HG03139 (cell line): ENCODE measurements around the gene PROZ.
"Not testable (repeated sequence)": the region's sequence is repeated elsewhere in the genome, so short reads cannot be mapped to it uniquely, and the experiment has no call there.

Experiments used
- ATAC-seq: cut with Tn5 transposase; IDR thresholded peaks from one replicate; pipeline ENCODE4 v1.9.1; 2021; ENCODE audit not compliant: unreplicated experiment

PROZ gene

DNA sequence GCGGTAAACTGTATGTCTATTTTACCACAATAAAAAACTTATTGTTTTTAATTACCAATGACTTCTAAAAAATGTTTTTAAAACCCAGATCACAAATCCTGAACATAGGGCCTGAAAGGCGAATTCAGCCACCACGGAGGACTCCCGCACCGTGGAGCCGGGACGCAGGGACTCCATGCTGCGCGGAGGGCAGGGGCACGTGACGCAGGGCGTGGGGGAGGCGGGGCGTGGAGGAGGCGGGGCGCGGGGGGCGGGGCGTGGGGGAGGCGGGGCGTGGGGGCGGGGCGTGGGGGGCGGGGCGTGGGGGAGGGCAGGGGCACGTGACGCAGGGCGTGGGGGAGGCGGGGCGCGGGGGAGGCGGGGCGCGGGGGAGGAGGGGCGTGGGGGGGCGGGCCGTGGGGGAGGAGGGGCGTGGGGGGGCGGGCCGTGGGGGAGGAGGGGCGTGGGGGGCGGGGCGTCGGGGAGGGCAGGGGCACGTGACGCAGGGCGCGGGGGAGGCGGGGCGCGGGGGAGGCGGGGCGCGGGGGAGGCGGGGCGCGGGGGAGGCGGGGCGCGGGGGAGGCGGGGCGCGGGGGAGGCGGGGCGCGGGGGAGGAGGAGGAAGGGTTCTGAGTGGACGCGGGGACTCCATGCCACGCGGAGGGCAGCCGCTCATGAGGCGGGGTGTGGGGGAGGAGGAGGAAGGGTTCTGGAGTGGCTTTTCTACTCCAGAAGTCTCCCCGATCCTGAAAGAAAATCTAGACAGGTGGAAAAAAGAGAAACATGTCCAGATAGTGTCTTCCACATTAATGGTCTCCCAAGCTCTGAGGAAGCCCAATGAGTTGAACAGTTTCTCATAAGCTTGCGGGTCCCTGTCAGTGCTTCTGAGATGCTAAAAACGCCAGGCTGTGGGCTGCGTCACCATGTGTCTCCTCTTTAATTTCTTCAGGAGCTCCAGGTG, 4.4 kb upstream of the PROZ start:
- no peak for ATAC-seq

DNA sequence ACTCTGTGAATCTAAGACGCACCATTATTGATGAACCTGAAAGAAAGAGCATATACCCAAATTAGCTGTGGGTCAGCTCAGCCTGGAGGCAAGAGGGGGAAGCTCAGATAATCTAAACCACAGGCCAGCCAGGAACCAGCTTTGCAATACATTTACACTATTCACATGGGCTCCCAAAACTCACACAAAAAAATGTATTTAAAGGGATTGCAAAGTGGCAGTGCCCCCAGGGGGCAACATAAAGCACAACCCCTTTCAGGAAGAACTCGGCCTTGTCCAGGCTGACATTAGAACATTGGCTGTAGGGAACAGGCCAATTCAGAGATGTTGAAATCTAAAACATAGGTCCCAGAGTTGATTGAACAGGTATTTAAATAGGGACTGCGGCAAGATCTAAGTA, 3.2 kb upstream of the PROZ start:
- ATAC-seq, result no peak

DNA sequence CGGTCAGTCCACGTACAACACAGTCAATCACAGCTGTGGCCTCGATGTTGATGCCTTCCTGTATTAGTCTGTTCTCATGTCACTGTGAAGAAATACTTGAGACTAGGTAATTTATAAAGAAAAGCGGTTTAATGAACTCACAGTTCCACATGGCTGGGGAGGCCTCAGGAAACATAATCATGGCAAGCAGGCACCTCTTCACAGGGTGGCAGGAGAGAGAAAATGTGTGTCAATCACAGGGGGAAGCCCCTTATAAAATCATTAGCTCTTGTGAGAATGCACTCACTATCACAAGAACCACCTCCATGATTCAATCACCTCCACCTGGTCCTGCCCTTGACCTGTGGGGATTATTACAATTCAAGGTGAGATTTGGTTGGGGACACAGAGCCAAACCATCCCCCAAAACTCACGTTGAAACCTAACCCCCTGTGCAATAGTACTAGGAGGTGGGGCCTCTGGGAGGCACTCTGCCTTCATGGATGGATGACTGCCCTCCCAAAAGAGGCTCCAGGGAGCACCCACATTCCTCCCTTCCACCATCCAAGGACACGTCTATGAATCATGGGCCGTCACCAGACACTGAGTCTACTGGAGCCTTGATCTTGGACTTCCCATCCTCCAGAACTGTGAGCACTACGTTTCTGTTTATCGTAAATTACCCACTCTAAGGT, 2.3 kb upstream of the PROZ start:
- no peak for ATAC-seq

DNA sequence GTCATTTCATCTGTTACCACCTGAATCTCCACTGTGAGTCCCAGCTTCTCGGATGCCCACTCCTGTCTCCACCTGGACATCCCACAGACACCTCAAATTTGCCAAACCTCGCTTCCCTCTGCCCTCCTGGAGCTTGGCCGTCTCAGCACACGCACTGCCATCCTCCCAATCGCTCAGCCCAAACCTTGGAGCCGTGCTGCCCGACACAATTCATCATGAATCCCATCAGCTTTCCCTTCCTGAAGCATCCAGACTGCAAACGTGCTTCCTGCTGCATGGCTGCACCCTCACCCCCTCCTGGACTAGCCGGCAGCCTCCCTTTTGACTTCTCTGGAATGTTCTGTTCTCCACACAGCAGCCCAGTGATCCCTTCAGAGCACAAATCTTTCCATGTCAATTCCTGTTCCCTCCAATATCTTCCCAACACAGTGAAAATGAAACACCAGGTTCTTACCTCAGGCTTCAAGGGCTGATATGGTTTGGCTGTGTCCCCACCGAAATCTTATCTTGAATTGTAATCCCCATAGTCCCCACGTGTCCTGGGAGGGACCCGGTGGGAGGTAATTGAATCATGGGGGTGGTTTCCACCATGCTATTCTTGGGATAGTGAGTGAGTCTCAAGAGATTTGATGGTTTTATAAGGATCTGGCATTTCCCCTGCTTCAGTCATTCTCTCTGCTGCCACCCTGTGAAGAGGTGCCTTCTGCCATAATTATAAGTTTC, 1.1 kb upstream of the PROZ start:
- ATAC-seq, result no peak

DNA sequence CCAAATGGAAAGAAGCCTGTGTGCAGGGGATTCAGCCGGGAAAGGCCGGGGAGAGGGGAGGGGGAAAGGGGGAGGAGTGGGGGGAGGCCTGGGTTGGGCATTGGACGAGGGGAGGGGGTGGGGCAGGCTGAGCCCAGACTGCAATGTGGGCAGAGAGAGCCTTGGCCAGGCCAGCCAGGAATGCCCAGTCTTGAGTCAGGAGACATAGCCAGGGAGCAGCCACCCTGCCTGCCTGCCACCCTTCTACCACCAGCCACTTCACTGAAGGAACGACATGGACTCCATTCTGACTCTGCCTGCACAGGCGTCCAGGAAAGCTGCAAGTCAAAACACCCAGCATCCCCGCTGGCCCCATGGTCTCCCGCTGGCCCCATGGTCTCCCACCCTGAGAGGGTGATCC, 498 bp downstream of the PROZ start:
- no peak for ATAC-seq

DNA sequence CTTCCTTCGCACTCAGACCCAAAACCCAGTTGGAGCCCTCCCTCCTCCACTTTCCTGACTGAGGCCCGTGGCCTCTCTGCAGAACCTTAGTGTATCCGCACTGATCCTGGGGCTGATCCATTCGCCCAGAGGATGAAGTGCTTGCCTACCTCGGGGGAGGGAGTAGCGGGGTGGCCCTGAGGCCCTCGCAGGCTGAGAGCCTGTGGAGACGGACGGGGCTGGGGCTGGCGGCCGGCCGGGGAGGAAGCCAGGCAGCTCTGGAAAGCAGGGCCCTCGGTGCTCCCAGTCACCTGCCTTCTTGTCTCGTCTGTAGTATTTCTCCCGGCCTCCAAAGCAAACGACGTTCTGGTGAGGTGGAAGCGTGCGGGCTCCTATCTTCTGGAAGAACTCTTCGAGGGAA, 1.3 kb downstream of the PROZ start:
- ATAC-seq, result no peak

DNA sequence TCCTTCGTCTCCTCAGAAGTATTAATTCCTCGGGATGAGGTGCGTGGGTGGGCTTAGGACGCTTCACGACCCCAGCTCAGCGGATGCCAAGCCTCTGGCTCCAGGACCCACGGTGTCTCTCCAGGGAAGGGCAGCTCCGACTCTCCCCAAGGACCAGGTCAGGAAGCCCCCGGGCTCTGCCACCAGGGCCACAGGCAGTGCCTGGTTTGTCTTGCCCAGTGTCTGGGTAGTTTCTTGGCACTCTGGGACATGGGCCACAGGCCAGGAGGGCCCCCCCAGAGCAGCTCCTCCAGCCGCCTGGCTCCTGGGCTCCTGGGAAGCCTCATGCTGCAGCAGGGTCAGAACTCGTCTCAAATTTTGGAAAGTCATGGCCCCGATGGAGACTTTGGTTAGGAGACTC, 2.5 kb downstream of the PROZ start:
- no peak for ATAC-seq

DNA sequence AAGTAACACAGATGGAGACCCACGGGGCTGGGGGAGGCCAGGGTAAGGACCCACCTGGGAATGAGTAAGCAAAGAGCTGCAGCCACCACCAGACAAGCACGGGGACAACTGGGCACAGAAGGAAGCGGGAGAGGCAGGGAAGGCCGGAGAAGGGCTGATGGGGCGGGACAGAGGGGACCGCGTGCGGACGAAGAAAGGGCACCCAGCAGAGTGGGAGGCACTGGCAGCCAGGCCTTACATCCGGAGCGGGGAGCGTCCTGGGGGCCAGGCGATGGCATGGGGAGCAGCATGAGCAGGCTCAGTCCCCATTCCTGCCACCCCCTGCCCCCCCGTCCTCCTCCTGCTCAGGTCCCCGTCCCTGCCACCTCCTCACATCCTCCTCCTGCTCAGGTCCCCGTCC, 3.0 kb downstream of the PROZ start:
- ATAC-seq, result no peak

DNA sequence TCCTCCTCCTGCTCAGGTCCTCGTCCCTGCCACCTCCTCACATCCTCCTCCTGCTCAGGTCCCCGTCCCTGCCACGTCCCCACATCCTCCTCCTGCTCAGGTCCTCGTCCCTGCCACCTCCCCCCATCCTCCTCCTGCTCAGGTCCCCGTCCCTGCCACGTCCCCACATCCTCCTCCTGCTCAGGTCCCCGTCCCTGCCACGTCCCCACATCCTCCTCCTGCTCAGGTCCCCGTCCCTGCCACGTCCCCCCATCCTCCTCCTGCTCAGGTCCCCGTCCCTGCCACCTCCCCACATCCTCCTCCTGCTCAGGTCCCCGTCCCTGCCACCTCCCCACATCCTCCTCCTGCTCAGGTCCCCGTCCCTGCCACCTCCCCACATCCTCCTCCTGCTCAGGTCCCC, 3.5 kb downstream of the PROZ start:
- ATAC-seq, result not testable (repeated sequence)

DNA sequence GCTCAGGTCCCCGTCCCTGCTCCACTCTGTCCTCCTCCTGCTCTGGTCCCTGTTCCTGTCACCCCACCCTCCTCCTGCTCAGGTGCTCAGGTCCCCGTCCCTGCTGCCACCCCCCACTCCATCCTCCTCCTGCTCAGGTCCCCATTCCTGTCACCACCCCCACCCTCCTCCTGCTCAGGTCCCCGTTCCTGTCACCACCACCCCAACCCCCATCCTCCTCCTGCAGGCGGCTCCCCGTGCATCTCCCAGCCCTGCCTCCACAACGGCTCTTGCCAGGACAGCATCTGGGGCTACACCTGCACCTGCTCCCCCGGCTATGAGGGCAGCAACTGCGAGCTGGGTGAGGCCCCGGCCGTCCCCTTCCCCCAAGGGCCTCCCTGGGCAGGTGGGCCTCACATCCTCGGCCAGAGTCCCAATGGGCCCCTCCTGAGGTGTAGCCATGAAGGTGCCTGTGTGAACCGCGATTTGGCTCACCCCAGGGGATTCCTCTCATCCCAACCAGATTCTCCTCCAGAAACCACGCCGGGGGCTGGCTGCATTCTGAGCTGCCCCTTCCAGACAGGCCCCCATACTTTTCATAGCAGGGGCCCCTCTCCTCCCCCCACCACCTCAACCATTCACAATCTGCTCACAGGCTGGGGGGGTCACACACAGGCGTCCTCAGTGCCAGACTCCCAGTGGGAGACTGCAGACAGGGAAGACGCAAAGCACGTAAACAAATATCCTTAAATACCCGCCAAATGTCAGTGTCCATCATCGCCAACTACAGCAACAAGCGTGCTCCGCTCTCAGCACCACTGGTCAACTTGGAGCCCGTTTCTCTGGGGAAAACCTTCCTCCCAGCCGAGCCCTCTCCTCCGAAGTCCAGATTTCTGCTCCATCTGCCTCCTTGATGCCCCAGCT, 4.6 kb downstream of the PROZ start:
- ATAC-seq, result no peak

DNA sequence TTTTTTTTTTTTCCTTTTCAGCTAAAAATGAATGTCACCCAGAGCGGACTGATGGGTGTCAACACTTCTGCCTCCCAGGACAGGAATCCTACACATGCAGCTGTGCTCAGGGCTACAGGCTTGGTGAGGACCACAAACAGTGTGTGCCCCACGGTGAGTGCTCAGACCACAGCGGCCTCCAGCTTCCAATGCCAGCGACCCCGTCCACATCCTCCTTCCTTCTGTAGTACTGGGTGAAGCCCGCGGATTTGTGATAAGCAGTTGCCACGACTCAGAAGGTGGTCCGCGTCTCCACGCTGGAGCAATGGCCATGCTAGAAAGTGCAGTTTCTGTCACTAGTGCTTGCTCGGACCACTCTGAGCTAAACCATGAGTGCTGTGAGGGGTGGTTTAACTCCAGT, 6.0 kb downstream of the PROZ start:
- no peak for ATAC-seq

DNA sequence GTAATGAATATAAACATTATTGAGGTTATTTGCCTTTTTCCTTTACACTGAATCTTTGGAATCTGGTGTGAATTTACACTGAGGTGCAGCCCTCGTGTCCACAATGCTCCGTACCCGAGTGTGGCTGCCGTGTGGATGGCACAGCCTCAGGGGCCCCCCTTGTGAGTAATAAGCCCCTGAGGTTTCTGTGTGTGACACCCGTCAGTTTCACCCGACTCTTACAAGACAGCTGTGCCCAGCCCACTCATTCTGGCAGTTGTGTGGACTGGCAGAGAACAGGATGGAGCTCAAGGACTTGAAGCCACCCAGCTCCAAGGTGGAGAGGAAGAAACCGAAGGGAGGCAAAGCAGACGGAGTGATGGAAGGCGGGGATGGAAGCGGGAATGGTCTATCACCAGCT, 7.8 kb downstream of the PROZ start:
- ATAC-seq, result no peak

DNA sequence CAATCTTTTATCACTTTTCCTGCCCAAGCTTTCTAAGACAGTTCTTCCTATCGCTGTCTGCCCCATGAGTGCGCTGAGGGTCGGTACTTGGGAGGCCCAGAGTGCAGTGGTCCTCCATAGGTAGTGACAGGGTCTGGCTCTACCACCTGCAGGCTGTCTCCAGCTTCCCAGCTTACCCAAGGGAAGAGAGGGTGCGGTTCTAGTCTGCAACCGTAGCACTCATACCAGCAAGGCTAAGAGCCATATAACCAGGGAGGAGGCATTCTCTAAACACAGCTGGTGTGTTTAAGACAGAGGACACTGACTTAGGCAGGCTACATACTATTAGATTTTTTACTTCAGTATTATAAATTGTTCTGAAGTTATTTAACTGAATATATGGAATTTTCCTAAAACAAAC, 8.2 kb downstream of the PROZ start:
- no peak for ATAC-seq

DNA sequence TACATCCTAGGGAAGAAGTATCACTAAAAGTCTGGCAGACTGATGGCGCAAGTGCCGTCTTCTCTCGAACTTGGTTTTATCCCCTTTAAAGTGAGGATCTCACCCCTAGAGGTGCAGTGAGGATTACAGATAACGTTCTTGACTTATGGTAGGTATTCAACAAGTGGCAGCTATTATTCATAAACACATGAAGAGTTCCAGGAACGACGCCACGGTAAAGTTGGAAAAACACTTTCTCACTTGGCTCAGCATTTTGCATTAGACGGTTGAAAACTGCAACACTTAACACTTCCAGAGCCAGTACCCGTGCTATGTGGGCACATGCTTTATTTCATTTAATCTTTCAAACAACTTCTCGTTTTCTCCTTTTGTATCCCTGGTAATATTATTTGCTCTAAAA, 8.7 kb downstream of the PROZ start:
- ATAC-seq, result no peak

DNA sequence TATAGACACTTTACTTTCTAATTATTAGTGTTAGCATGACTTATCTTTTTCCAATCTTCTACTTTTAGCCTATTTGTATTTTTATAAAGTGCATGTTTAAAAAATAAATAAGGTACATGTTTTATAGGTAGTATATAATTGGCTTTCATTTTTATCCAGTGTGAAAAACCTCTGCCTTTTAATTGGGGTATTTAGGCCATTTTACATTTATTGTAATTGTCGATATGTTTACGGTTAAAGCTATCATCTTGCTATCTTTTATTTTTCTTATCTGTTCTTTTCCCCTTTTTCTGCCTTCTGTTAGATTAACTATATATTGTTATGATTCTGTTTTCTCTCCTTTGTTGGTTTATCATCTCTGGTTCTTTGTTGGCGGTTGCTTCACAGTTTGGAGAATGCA, 9.1 kb downstream of the PROZ start:
- no peak for ATAC-seq

DNA sequence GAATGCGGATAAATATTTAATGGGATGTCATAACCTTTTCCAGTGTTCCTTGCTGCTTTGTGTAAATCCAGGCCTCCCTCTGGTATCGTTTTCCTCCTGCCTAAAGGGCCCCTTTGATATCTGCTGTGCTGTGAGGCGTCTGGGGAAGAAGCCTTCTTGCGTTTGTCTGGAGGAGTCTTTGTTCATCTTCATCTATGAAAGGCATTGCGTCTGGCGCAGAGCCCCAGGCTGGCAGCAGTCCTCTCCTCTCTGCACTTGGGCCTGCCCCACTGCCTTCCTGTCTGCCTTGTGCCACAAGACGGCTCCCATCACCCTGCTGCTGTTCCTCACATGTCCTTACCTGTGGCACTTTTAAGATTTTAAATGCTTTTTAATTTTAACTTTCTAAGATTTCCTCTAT, 9.8 kb downstream of the PROZ start:
- ATAC-seq, result no peak

DNA sequence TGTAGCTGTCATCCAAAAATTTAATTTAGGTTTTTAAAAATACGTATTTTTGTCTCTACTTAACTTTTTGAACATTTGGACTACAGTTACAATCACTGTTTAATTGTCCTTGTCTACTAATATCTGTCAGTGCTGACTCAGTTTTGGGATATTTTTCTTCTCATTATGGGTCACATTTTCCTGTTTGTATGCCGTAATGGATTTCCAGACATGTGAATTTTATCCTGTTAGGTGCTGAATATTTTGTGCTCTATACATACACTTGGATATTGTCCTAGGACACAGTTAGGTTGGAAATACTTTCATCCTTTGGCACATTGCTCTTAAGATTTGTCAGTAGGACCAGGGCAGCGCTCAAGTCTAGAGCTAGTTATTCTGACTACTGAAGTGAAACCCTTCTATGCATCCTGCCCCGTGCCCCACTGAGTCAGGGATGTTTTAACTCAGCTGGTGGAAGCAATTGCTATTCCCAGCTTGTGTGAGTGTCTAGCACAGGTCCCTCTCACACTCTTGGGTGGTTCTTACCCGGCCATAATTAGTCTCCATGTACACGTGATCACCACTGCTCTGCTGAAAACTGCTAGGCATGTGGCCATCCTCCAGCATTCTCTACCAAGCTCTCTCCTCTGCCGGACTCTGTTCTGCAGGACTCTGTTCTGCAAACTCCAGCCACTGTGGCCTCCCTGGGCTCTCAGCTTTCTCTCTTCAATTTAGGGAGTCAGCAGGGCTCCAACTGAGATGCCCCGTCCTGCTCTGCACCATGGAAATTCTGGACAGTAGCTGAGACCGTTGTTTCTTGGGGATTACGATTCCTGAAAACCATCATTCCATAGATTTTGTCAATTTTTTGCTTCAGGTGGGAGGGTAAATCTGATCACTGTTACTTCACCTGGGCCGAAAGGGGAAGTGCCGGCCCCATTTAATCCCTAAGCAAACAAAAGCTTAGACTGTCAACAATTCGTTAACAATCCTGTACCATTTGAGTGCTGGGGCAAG, 11.1 kb downstream of the PROZ start:
- no peak for ATAC-seq

DNA sequence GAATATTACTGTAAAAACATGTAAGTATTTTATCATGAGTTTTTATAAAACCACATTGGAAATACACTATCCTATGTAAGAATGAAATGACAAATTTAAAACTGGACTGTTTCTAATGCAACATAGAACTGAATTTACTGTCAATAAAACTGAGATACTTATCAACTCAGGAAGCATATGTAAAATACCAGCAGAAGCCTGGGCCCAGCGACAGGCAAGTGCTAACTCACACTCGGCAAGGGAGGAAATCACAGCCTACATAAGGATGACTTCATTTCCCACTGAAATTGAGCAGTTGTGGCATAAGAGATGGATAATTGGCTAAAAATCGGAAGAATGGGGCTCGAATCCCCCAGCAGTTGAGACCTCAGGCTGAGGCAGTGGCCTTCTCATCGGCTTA, 12.1 kb downstream of the PROZ start:
- ATAC-seq, result no peak

DNA sequence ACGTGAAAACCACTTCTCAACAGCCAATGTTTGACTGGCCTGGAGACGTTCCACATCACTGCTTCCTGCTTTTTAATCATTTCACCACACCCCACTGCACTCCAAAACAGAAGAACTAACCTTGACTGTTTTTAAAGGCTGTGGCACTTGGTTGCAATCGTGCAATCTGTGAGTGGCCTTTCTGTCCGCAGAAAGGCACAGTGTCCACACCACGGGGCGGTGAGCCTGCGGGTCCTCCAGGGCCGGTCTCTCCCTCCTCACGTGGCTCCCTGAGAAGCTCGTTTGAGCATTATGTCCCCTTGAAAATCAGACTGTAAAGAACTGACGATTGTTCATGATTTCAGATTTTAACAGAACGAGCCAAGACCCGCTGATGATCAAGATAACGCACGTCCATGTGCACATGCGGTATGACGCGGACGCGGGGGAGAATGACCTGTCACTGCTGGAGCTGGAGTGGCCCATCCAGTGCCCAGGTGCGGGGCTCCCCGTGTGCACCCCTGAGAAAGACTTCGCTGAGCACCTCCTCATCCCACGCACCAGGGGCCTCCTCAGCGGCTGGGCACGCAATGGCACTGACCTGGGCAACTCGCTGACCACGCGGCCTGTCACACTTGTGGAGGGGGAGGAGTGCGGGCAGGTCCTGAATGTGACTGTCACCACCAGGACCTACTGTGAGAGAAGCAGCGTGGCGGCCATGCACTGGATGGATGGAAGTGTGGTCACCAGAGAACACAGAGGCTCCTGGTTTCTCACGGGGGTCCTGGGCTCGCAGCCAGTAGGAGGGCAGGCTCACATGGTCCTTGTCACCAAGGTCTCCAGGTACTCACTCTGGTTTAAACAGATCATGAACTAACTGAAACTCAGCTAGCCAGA, 13.0 kb downstream of the PROZ start:
- no peak for ATAC-seq
